Dendritic cell treated with granulocyte-macrophage colony-stimulating factor and Interleukin-4, amounts not matched to agents 40 ng/mL and 50 ng/mL, for 4 days (primary cell): ENCODE measurements around the gene GNAI1.

ENCODE experiments used
- H3K27ac Mint-ChIP-seq: one replicate; pipeline ENCODE4 v1.8.0; 2022; ENCODE audit warnings: mild to moderate bottlenecking, mixed read lengths
- H3K27me3 Mint-ChIP-seq: one replicate; pipeline ENCODE4 v1.8.0; 2022; ENCODE audit warnings: mild to moderate bottlenecking, mixed read lengths
- H3K36me3 Mint-ChIP-seq: one replicate; pipeline ENCODE4 v1.8.0; 2022; ENCODE audit warnings: low read depth, mixed read lengths
- H3K4me1 Mint-ChIP-seq: one replicate; pipeline ENCODE4 v1.8.0; 2022; ENCODE audit warnings: low read depth, mixed read lengths
- H3K4me3 Mint-ChIP-seq: one replicate; pipeline ENCODE4 v1.8.0; 2022; ENCODE audit warnings: mild to moderate bottlenecking, moderate library complexity, mixed read lengths
- H3K9me3 Mint-ChIP-seq: one replicate; pipeline ENCODE4 v1.8.0; 2022; ENCODE audit warnings: mixed read lengths
- intact Hi-C: fragments of 100-400 bp; cut with micrococcal nuclease; formaldehyde crosslinking; loops from one replicate; pipeline ENCODE4 v1.15.0; 2022

GNAI1 gene

DNA sequence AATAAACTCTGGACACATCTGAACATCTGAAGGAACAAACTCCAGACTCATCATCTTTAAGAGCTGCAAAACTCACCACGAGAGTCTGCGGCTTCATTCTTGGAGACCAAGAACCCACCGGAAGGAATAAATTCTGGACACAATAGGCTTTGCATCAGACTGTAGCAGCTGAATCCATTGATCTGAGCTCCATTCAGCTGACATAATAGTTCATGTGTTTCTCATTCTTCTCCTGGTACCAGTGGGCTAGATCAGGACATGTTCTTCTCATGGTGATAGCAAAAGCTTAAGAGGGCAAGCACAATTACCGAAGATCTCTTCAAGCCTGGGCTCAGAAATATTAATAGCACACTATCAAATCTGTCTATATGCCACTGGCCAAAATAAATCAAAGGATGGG lies 20.5 kb upstream of the GNAI1 start:
- no peak overlapping the region for H3K27ac Mint-ChIP-seq
- H3K4me3 Mint-ChIP-seq = no peak overlapping the region
- no peaks in the 10 kb centered on the region for H3K36me3 Mint-ChIP-seq
- intact Hi-C loops = no loop called here
- H3K4me1 Mint-ChIP-seq = no peaks in the 10 kb centered on the region
- peaks cover 7% of the 10 kb centered on the region for H3K27me3 Mint-ChIP-seq
- no peaks in the 10 kb centered on the region for H3K9me3 Mint-ChIP-seq

DNA sequence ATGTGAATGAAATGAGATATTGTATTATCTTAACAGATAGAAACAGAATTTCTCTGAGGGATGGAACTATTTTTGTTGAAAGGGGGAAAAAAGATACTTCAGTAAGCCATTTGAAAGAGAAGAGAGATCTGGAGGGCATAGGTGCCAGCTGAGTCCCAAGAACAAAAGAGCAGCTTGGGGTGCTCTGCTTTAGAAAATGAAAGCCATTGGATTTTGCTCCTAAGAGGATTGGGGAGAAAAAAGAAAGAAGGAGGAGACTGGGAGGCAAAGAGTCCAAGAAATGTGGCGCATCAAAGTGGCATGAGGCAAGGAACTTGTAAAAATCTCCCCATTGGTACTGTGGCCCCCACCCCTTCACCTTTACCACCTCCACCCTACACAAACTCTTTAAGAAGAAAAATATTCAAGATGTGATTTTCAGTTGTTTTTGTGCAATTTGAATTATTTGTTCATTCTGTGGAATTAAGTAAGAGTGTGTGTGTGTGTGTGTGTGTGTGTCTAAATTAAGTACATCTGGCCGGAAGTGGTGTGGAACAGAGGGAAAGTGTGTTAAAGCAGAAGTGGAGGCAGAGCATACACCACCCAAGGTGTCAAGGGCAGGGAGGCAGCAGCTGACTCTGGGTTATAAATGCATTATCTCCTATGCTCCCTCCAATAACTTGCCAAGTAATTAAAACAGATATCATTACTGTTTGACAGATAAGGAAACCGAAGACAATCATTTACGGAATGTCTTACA lies 9.9 kb upstream of the GNAI1 start:
- Mint-ChIP-seq H3K4me1 (peaks cover 14% of the 10 kb centered on the region), H3K9me3 (no peaks in the 10 kb centered on the region), H3K27ac (no peak overlapping the region), H3K27me3 (no peaks in the 10 kb centered on the region), H3K36me3 (no peaks in the 10 kb centered on the region), H3K4me3 (no peak overlapping the region)
- intact Hi-C loops = no loop called here

DNA sequence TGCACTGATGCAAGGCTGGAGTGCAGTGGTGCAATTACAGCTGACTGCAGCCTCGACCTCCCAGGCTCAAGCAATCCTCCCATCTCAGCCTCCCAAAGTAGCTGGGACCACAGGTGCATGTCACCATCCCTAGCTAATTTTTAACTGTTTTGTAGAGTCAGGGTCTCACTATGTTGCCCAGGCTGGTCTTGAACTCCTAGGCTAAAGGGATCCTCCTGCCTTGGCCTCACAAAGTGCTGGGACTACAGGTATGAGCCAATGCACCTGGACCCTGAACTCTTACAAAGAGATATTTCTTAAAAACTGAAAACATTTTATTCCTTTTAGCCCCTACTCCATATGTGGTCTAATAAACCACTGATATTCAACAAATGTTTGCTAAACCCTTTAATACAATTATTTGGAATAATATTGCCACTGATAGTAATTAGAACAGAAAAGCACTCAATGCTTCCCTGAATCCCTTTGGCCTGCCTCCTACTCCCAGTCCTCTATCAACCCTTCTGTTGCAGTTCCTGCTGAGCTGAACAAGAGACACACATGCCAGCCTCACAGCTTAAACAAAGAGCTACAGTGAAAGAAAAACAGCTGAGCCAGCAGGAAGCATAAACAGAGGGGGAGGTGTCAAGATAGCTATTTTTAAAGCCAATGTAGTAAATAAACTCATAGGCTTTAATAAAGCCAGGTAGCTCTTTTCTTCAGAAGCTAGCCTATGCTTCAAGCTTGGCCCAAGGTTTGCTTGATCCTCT lies 7.0 kb upstream of the GNAI1 start:
- Mint-ChIP-seq H3K27me3 (peaks cover 3% of the 10 kb centered on the region), H3K9me3 (no peaks in the 10 kb centered on the region), H3K4me3 (no peak overlapping the region), H3K27ac (no peak overlapping the region), H3K4me1 (peaks cover 14% of the 10 kb centered on the region), H3K36me3 (no peaks in the 10 kb centered on the region)
- intact Hi-C loops = no loop called here

DNA sequence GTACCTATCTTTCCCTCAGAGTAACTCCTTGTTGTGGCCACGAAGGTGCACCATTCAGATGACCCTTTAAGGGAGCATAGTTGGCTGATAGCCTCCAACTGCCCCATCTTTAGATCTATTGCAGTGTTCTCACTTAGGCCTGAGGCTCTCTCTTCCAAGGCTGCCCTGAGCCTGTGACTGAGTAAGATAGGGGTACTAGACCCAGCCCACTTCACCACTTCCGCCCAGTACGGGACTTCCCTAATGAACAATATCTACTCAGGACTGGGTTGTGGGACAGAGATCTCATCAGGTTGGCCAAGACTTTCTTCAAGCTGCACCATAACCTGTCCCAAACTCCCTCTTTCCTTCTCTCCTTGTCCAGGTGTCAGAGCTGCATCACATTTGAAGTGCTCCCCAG lies 5.7 kb upstream of the GNAI1 start:
- peaks cover 14% of the 10 kb centered on the region for H3K4me1 Mint-ChIP-seq
- H3K36me3 Mint-ChIP-seq = no peaks in the 10 kb centered on the region
- H3K27me3 Mint-ChIP-seq = peaks cover 6% of the 10 kb centered on the region
- H3K4me3 Mint-ChIP-seq = no peak overlapping the region
- no peak overlapping the region for H3K27ac Mint-ChIP-seq
- H3K9me3 Mint-ChIP-seq = no peaks in the 10 kb centered on the region
- intact Hi-C loops = no loop called here

DNA sequence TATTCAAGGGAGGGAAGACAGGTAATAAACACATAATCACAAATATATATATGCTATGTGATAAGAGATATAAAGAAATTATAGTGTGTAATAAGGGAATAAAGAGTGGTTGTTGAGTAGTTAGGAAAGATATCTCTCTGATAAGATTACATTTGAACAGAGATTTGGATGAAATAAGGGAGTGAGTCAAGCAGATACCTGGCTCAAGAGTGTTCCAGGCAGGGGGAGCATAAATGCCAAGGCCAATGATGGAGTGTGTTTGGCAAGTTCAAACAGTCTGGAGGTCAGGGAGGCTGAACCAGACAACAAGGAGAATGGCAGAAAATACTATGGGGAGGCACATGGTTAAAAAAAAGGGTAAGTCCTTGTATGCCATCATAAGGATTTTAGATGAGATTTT lies 4.8 kb upstream of the GNAI1 start:
- Mint-ChIP-seq H3K27ac (no peak overlapping the region), H3K9me3 (no peaks in the 10 kb centered on the region), H3K36me3 (no peaks in the 10 kb centered on the region), H3K4me1 (peaks cover 13% of the 10 kb centered on the region), H3K4me3 (no peak overlapping the region), H3K27me3 (peaks cover 12% of the 10 kb centered on the region)
- intact Hi-C loops = no loop called here

DNA sequence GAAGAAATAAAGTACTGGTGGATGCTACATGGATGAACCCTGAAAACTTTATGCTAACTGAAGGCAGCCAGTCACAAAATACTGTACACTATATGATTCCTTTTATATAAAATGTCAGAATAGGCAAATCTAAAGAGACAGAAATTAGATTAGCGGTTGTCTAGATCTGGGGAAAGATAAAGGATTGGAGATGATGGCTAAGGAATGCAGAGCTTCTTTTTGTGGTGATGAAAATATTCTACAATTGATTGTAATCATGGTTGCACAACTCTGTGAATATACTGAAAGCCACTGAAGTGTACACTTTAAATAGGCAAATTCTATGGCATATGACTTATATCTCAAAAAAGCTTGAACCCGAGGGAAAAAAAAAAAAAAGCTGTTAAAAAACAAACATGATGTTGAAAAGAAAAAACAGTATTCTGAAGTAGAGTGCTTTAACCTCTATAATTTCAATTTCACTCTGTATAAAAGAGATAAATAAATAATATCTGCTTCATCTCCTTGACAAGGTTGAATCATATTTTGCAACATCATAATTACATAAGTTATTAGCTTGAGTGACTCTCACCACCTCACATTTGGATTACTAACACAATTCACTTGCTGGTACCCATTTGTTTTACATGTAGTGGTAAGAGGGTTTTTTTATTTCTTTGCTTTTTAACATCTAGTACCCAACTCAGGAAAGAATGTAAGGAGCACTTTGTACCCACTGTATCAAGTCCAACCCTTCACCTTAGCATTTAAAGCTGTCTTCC lies 2.8 kb upstream of the GNAI1 start:
- Mint-ChIP-seq H3K9me3 (no peaks in the 10 kb centered on the region), H3K4me1 (peaks cover 21% of the 10 kb centered on the region), H3K27ac (no peak overlapping the region), H3K4me3 (no peak overlapping the region), H3K36me3 (no peaks in the 10 kb centered on the region), H3K27me3 (peaks cover 24% of the 10 kb centered on the region)
- intact Hi-C loops = no loop called here

DNA sequence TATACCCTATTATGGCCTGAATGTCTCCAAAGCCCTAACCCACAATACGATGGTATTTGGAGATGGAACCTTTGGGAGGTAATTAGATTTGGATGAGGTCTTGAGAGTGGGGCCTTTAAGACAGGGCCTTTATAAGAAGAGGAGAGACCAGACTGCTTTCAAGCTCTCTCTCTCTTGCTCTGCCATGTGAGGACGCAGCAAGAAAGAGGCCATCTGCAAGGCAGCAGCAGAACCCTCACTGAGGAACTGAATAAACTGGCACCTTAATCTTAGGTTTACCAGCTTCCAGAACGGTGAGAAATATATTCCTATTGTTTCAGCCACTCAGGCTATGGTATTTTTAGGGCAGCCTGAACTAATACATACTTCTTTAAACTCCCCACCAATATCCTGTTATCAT lies 2.0 kb upstream of the GNAI1 start:
- intact Hi-C loops = no loop called here
- Mint-ChIP-seq H3K4me3 (no peak overlapping the region), H3K27ac (no peak overlapping the region), H3K4me1 (peaks cover 21% of the 10 kb centered on the region), H3K9me3 (no peaks in the 10 kb centered on the region), H3K27me3 (peaks cover 29% of the 10 kb centered on the region), H3K36me3 (no peaks in the 10 kb centered on the region)

DNA sequence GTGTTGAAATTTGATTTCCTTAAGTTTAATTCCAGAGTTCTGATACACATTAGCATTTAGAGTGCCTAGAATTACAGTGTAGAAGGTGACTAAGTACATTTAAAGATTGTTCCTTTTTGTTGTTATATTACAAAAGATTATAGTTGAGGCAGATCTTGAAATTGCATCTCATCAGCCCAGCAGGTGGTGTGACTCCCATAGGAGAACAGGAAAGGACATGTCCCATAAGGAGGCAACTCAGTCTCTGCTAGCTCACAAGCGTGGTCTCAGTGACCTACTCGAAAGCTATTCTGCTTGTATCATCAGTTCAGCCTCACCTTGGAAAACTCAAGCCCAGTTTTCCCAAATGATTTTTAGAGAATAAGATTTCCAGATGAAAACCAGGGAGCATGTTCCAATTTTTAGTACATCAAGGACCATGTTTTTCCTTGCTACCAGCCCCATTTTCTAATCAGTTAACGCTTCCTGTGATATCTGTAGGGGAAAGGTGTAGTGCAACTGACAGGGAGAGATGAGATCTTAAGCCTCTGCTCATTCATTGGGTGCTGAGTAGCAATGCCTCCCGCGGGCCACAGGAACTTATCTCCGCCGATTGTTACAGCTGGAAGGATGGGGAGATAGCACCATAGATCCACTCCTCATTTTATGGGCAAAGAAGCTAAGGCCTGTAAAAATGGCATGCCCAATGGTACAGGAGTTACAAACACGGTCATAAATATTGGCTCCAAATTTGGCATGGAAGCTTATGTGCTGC lies 1.1 kb upstream of the GNAI1 start:
- Mint-ChIP-seq H3K4me1 (peaks cover 17% of the 10 kb centered on the region), H3K9me3 (no peaks in the 10 kb centered on the region), H3K27ac (no peak overlapping the region), H3K27me3 (peaks cover 34% of the 10 kb centered on the region), H3K36me3 (no peaks in the 10 kb centered on the region), H3K4me3 (peak overlapping the region; percentile 79)
- intact Hi-C loops = no loop called here

DNA sequence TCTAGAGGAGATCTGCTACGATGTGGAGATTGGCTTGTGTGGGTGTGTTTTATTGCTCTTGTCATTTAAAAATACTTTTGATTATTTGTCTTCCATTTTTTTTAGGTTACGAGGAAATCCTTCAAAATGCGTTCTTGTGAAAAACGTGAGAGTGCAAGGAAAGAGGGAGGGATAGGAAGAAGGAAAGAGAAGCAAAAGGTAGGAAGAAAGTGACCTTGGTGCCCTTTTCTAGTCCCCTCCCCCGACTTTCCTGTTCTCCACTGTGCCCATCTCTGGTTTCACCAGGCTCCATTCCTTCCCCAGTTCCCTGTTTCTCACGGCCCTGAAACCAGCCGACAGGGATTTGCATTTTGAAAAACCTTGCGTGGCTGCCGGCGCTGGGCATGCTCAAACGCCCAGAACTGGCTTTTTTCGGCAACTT lies 506 bp upstream of the GNAI1 start:
- Mint-ChIP-seq H3K27ac (peak overlapping the region; percentile 46), H3K4me1 (peaks cover 17% of the 10 kb centered on the region), H3K4me3 (peak overlapping the region; percentile 79), H3K9me3 (no peaks in the 10 kb centered on the region), H3K36me3 (no peaks in the 10 kb centered on the region), H3K27me3 (peaks cover 38% of the 10 kb centered on the region)
- intact Hi-C loops = no loop called here

DNA sequence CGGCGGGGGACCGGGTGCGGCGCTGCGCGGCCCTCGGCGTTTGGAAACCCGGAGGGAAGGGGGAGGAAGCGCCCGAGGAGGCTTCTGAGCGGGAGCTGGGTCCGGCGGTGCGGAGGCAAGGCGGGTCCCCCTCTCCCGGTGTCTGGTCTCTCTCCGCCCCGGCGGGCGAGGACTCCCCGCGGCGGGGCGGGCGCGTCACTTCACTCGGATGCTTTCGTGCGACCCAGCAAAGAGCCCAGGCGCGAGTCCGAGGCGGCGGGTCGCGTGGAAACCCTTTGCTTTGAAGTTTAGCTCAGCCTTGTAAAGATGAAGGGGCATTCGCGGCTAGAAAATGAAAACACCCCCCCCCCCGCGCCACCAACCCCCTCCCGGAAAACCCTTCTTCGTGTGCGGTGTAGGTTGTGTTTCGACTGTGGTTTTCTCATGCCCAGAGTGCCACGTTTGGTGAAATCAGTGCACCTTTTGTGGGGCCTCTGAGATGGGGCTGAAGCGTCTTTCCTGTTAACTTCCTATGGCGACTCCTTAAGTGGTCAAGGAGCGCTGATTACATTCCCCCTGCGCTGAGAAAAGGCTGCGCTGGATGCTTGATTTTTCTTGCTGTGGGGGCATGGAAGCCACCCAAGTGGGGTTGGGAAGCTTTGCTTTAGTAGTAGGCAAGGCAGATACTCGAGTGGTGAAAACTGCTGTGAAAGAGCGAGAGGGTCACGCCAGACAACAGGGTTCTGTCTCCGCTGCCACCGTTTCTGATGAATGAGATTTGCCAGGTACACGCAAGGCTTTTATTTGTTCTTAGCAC lies 876 bp downstream of the GNAI1 start:
- peaks cover 17% of the 10 kb centered on the region for H3K4me1 Mint-ChIP-seq
- intact Hi-C loops = no loop called here
- no peaks in the 10 kb centered on the region for H3K36me3 Mint-ChIP-seq
- H3K27ac Mint-ChIP-seq = peak overlapping the region; percentile 43
- H3K4me3 Mint-ChIP-seq = peak overlapping the region; percentile 85
- peaks cover 43% of the 10 kb centered on the region for H3K27me3 Mint-ChIP-seq
- H3K9me3 Mint-ChIP-seq = no peaks in the 10 kb centered on the region

DNA sequence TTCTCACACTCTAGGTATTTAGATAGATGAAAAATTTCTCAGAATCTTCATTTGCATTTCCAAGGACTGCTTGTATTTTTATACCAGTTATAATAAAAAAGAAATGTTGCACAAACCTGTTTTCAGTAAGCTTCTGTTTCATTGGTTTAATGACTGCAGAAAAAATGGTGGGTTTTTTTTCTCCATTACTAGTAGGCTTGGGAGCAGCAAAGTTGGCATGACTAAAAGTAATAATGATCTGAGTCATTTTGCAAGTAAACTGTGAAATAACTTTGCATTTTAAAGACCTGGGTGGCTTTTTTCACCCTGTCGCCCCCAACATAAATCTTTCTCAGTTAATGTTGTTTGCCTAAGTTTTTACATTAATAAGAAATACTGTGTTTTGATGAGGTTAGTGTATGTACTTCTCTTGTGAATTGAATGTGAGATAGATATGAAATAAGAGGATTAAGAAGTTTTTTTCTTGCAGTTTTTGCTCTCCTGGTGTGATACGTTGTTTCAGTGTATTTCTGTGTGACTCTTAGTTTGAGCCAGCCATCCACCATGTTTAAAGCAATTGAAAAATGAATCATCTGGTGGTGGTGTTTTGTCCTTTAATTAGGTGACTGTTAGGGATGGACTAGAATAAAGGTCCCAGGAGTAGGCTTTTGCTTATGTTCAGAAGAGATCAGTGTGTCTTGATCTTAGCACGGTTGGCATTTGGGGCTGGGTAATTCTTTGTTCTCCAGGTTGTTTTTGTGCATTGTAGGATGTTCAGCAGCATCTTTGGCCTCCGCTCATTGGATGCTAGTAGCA lies 1.8 kb downstream of the GNAI1 start:
- Mint-ChIP-seq H3K36me3 (no peaks in the 10 kb centered on the region), H3K27ac (no peak overlapping the region), H3K4me1 (peaks cover 17% of the 10 kb centered on the region), H3K27me3 (peaks cover 43% of the 10 kb centered on the region), H3K4me3 (no peak overlapping the region), H3K9me3 (no peaks in the 10 kb centered on the region)
- intact Hi-C loops = no loop called here

DNA sequence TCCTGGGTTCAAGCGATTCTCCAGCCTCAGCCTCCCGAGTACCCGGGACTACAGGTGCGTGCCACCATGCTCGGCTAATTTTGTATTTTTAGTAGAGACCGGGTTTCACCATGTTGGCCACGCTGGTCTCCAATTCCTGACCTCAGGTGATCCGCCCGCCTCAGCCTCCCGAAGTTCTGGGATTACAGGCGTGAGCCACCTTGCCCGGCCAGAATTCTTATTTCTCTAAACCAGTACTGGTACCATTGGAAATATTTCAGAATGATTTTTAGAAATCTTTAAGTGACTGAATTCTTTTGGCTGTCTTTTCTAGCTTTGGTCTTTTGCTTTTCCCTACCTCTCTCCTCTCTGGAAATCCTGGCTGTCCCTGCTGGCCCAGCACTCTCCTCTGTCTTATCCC lies 2.8 kb downstream of the GNAI1 start:
- no peak overlapping the region for H3K27ac Mint-ChIP-seq
- H3K27me3 Mint-ChIP-seq = peaks cover 41% of the 10 kb centered on the region
- peaks cover 17% of the 10 kb centered on the region for H3K4me1 Mint-ChIP-seq
- H3K36me3 Mint-ChIP-seq = no peaks in the 10 kb centered on the region
- intact Hi-C loops = no loop called here
- H3K9me3 Mint-ChIP-seq = no peaks in the 10 kb centered on the region
- no peak overlapping the region for H3K4me3 Mint-ChIP-seq
